GM12872 (cell line): ENCODE results near the gene SLC9A9.

Experiments used
- TF ChIP-seq, protein P1 (sequence below): IDR thresholded peaks from 3 replicates; pipeline ENCODE4 v1.5.1; 2011; ENCODE audit warnings: low read depth, mild to moderate bottlenecking, low read length, moderate library complexity; ENCODE audit not compliant: insufficient read depth

SLC9A9 gene

DNA sequence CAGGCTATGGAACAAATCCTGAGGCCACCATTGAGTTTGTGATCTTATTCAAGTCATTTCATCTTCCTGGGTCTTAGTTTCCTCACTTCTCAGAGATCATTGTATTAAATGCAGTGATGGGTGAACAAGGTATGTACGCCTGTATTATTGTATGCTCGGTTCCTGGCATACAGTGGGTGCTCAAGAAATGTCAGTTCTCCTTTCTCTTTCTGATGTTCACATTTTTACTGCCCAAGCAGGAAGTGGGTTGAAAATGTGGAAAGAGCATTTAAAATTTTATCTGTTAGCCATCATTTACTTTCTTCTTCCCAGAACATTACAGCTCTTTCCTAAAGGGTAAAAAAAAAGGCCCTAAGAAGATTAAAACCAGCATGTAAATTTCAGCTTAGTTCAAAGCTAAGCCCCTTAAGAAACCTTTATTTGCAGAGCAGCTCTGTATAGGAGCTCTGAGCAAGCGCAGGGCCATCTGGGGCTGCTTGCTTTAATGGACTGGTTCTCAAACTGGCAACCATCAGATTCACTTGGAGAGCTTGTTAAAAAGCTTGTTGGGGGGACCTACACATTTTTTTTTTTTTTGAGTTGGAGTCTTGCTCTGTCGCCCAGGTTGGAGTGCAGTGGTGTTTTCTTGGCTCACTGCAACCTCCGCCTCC, 549.3 kb downstream of the SLC9A9 start:
- TF ChIP-seq, protein P1, sequence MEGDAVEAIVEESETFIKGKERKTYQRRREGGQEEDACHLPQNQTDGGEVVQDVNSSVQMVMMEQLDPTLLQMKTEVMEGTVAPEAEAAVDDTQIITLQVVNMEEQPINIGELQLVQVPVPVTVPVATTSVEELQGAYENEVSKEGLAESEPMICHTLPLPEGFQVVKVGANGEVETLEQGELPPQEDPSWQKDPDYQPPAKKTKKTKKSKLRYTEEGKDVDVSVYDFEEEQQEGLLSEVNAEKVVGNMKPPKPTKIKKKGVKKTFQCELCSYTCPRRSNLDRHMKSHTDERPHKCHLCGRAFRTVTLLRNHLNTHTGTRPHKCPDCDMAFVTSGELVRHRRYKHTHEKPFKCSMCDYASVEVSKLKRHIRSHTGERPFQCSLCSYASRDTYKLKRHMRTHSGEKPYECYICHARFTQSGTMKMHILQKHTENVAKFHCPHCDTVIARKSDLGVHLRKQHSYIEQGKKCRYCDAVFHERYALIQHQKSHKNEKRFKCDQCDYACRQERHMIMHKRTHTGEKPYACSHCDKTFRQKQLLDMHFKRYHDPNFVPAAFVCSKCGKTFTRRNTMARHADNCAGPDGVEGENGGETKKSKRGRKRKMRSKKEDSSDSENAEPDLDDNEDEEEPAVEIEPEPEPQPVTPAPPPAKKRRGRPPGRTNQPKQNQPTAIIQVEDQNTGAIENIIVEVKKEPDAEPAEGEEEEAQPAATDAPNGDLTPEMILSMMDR: no peak

DNA sequence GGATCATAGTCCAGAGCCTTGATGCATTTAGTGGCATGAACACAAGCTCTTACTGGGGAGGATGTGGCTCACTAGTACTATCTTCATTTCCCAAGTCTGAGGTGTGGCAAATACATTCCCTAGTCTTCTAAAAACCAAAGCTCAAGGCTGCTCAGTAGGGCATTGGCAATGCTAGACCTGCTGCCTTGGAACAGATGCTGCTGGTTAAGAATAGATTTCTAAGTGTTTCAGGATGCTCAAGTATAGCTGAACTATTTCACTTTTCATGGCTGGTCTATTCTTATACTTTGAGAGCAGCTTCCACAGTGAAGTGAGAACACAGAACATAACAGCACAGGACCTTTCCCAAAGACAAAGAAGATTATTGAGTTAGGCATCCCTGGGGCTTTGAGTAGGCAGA, 549.9 kb downstream of the SLC9A9 start:
- TF ChIP-seq, protein P1: no peak

DNA sequence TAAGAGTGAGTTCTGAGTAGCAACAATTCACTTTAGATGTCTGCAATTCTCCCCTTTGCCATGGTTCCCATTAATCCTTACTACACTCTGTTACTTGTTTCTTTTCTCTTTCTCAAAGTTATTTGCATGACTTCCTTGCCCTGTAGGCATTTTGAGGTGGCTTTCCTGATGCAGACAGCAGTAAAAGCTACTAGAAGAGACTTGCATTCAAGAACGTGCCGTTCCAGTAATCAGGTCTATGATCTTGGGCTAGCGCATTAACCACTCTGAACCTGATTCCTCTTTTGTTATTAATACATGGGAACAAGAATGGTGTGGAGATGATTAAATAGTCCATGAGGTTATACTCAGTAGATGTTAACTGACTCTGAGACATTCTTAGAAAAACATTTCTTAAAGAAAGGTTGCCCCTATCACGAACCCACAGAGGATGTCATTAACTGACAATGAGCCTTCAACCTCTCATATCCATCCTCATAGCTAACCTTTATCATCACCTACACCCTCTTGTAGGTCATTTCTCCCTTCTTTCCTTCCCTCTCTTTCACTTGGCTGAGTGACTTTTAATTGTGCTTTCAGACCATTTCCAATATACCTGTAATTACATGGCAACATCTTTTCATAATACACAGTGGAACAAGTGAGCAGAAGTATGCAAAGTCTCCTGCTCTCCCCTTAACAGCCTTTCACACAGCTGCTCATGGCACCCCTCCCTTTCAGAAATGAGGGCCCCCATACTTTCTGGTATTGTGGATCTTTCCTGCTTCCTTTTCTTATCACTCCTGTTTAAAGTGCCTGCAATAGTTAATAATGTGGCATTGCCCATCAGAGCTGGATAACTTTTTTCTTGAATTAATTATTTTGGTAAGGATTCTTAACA, 552.8 kb downstream of the SLC9A9 start:
- TF ChIP-seq, protein P1: no peak

DNA sequence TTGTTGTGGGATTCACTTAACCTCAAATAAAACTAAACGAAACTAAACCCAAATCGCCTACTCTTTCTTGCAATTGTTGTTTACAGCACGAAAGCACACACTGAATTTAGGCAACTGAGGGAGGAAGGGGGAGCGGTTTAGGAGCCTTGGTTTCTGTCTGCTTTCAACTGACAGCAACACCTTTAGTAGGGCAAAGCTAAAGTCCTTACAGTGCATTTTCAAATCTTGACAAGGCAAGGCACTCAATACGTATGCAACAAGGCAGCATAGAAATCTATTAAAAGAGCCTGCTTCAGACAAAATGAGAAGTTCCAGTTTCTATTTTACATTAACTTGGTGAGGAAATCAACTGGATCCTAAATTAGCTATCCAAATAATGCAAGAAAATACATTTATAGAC, 554.1 kb downstream of the SLC9A9 start:
- TF ChIP-seq, protein P1: no peak

DNA sequence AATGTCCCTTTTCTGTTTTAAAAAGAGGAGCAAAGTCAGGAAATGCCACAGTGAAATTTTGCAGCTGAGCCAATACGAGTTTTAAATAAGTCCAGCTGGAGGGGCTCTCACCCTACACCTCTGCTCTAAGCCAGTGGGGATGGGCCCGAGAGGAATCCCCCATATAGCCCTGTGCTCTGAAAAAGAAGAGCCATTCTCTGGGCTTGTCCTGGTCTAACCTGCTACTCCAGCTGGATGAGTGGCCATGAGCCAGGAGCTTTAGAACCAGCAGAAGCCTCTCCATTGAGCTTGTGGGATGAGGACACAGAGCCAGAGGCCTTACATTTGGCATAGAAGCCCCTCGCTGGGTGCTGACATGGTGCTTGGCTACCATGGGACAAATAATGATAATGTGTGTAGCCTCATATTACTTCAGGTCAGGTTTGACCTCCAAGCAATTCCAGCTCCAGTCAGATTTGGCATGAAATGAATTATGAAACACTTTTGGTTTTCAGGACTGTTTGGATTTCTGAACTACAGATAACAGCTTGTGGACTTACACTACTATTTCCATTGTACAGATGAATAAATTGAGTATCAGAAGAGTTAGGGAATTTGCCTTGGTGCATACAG, 556.3 kb downstream of the SLC9A9 start:
- TF ChIP-seq, protein P1: no peak

DNA sequence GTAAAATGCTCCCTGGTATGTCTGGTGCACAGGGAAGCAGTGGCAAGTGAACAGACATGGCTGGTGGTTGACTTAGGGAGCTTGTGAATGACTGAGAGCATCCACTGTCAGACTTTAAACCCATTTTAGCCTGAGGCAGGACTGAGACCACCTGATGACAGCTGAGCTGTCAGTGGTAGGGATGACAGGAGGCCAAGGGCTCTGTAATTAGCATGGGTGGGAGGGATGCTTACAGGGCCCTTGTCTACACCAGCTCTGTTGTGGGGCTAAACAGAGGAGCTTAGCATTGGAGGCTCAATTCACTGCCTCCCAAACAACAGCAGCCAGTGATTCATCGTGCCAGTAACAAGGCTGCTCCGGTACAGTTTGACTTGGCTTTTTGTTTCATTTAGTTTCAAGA, 559.3 kb downstream of the SLC9A9 start:
- TF ChIP-seq, protein P1: no peak

DNA sequence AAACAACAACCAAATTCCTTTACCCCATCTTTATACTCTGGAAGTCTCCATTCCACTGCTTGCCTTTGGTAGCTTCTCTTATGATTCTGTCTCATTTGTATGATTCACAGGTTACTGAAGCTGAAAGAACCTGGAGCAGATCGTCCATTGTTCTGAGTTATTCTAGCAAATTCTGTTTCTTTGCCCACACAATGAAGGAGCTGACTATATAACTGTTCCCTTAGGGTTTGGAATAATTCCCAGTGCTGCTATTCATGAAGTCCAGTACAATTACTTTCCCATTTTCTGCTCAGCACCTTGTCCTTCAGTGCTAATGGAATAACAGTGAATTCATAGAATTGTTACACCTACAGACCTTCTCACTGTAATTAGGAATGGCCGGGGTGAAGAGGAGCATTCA, 560.9 kb downstream of the SLC9A9 start:
- TF ChIP-seq, protein P1: no peak
